OCI-LY1 (cell line): ENCODE data around the gene SLC23A2.

Experiments used
- H2AFZ ChIP-seq: fragments of 200-600 bp; sonication (generic), shearing (Covaris generic); 2 replicates; pipeline ENCODE4 v1.6.0; 2014; ENCODE audit warnings: antibody characterized with exemption, mild to moderate bottlenecking, low read length
- H3F3A ChIP-seq: fragments of 200-600 bp; sonication (generic), shearing (Covaris generic); 2 replicates; pipeline ENCODE4 v1.6.0; 2014; ENCODE audit warnings: mild to moderate bottlenecking, antibody characterized with exemption, low read length, moderate library complexity; ENCODE audit not compliant: insufficient read depth
- H3K27ac ChIP-seq: fragments of 200-600 bp; sonication (generic); 2 replicates; pipeline ENCODE4 v1.5.1; 2014; ENCODE audit warnings: low read length, mixed run types, mild to moderate bottlenecking, low read depth; ENCODE audit not compliant: poor library complexity, severe bottlenecking
- H3K27me3 ChIP-seq: fragments of 200-600 bp; sonication (generic); 2 replicates; pipeline ENCODE4 v1.6.0; 2014; ENCODE audit warnings: antibody characterized with exemption, mild to moderate bottlenecking, low read length, moderate library complexity; ENCODE audit not compliant: insufficient read depth
- H3K36me3 ChIP-seq: fragments of 200-600 bp; sonication (generic); 2 replicates; pipeline ENCODE4 v1.6.1; 2014; ENCODE audit warnings: mild to moderate bottlenecking, antibody characterized with exemption, low read length, moderate library complexity, mixed read lengths; ENCODE audit not compliant: insufficient read depth
- H3K4me1 ChIP-seq: fragments of 200-600 bp; sonication (generic); 2 replicates; pipeline ENCODE4 v1.5.1; 2014; ENCODE audit warnings: mild to moderate bottlenecking, low read length, moderate library complexity; ENCODE audit not compliant: insufficient read depth, severe bottlenecking
- H3K4me2 ChIP-seq: fragments of 200-600 bp; sonication (generic), shearing (Covaris generic); 2 replicates; pipeline ENCODE4 v1.6.1; 2014; ENCODE audit warnings: low read length
- H3K4me3 ChIP-seq: fragments of 200-600 bp; sonication (generic); 2 replicates; pipeline ENCODE4 v1.5.1; 2014; ENCODE audit warnings: low read length, low read depth, mild to moderate bottlenecking, mixed read lengths; ENCODE audit not compliant: poor library complexity, severe bottlenecking
- H3K79me2 ChIP-seq: fragments of 200-600 bp; shearing (Covaris generic); 2 replicates; pipeline ENCODE4 v1.6.1; 2016; ENCODE audit warnings: mixed run types, low read length, mixed read lengths; ENCODE audit not compliant: insufficient read depth
- H3K9ac ChIP-seq: fragments of 200-600 bp; sonication (generic), shearing (Covaris generic); 2 replicates; pipeline ENCODE4 v1.6.1; 2014; ENCODE audit warnings: mild to moderate bottlenecking, low read length, mixed read lengths
- H3K9me2 ChIP-seq: fragments of 200-600 bp; sonication (generic), shearing (Covaris generic); 2 replicates; pipeline ENCODE4 v1.6.1; 2014; ENCODE audit warnings: low read depth, mild to moderate bottlenecking, low read length, mixed read lengths
- H3K9me3 ChIP-seq: fragments of 200-600 bp; shearing (Covaris generic); 2 replicates; pipeline ENCODE4 v1.6.1; 2014; ENCODE audit warnings: low read length, mixed read lengths
- H4K20me1 ChIP-seq: fragments of 200-600 bp; sonication (generic), shearing (Covaris generic); 2 replicates; pipeline ENCODE4 v1.6.0; 2016; ENCODE audit warnings: mild to moderate bottlenecking, low read length; ENCODE audit not compliant: insufficient read depth
- CTCF ChIP-seq: fragments of 200-600 bp; sonication (generic), shearing (Covaris generic); IDR thresholded peaks from 2 replicates; pipeline ENCODE4 v1.5.1; 2017; ENCODE audit warnings: mild to moderate bottlenecking, antibody characterized with exemption, low read length, moderate library complexity, mixed read lengths
- EZH2 ChIP-seq: fragments of 200-600 bp; sonication (generic), shearing (Covaris generic); IDR thresholded peaks from 2 replicates; pipeline ENCODE4 v1.8.0; 2017; ENCODE audit warnings: borderline replicate concordance, mixed run types, mild to moderate bottlenecking, antibody characterized with exemption, low read length, moderate library complexity, mixed read lengths

SLC23A2 gene

GRCh38 chr20:4893709-4894108 is 107.6 kb downstream of the SLC23A2 start:
- no peaks in the 10 kb centered on the region for H3K79me2 ChIP-seq
- H3K9me3 ChIP-seq = no peaks in the 10 kb centered on the region
- H3K27ac ChIP-seq = no peak overlapping the region
- H3K27me3 ChIP-seq = no peaks in the 10 kb centered on the region
- H3K9me2 ChIP-seq = no peaks in the 10 kb centered on the region
- no peak for TF ChIP-seq EZH2
- TF ChIP-seq CTCF = no peak
- no peaks in the 10 kb centered on the region for H3F3A ChIP-seq
- no peak overlapping the region for H3K4me3 ChIP-seq
- no peak overlapping the region for H3K4me2 ChIP-seq
- H4K20me1 ChIP-seq = no peaks in the 10 kb centered on the region
- peaks cover 68% of the 10 kb centered on the region for H3K36me3 ChIP-seq
- peaks cover 46% of the 10 kb centered on the region for H3K4me1 ChIP-seq
- H3K9ac ChIP-seq = no peak overlapping the region
- no peak overlapping the region for H2AFZ ChIP-seq

- no peak overlapping the region for H3K27ac ChIP-seq
- no peaks in the 10 kb centered on the region for H3K79me2 ChIP-seq
- H3K4me2 ChIP-seq = no peak overlapping the region
- TF ChIP-seq EZH2 (no peak), CTCF (no peak)
- no peak overlapping the region for H2AFZ ChIP-seq
- H4K20me1 ChIP-seq = no peaks in the 10 kb centered on the region
- H3K4me3 ChIP-seq = no peak overlapping the region
- H3K27me3 ChIP-seq = no peaks in the 10 kb centered on the region
- H3F3A ChIP-seq = no peaks in the 10 kb centered on the region
- peaks cover 40% of the 10 kb centered on the region for H3K4me1 ChIP-seq
- H3K9me2 ChIP-seq = no peaks in the 10 kb centered on the region
- no peaks in the 10 kb centered on the region for H3K9me3 ChIP-seq
- peaks cover 74% of the 10 kb centered on the region for H3K36me3 ChIP-seq
- H3K9ac ChIP-seq = no peak overlapping the region
These were observed 109.3 kb downstream of the SLC23A2 start for GRCh38 chr20:4891997-4892396.

- Histone ChIP-seq H3K9me2 (no peaks in the 10 kb centered on the region), H3K79me2 (no peaks in the 10 kb centered on the region), H3K4me3 (no peak overlapping the region), H3K27me3 (no peaks in the 10 kb centered on the region), H3K4me1 (peaks cover 33% of the 10 kb centered on the region), H3K27ac (no peak overlapping the region), H3K9ac (no peak overlapping the region), H3K4me2 (no peak overlapping the region), H3K9me3 (no peaks in the 10 kb centered on the region), H3F3A (no peaks in the 10 kb centered on the region), H4K20me1 (no peaks in the 10 kb centered on the region), H2AFZ (no peak overlapping the region), H3K36me3 (peaks cover 78% of the 10 kb centered on the region)
- no peak for TF ChIP-seq EZH2
These were observed 110.0 kb downstream of the SLC23A2 start for GRCh38 chr20:4891190-4891763.

- Histone ChIP-seq H3K27me3 (no peaks in the 10 kb centered on the region), H3K9me3 (no peaks in the 10 kb centered on the region), H3K9ac (no peak overlapping the region; the same call in 1 of the 2 replicates), H3K4me3 (no peak overlapping the region), H2AFZ (no peak overlapping the region), H3K79me2 (no peaks in the 10 kb centered on the region), H3K27ac (no peak overlapping the region), H3K9me2 (no peaks in the 10 kb centered on the region), H4K20me1 (no peaks in the 10 kb centered on the region), H3K4me2 (no peak overlapping the region), H3F3A (no peaks in the 10 kb centered on the region), H3K4me1 (peaks cover 15% of the 10 kb centered on the region), H3K36me3 (peaks cover 89% of the 10 kb centered on the region)
- TF ChIP-seq EZH2 (no peak), CTCF (no peak)
These were observed 111.9 kb downstream of the SLC23A2 start for GRCh38 chr20:4889446-4889845.
